PC-9 (cell line): Measurements from ENCODE around the gene PPM1G.

Source experiments
- EZH2 ChIP-seq: fragments of 200-600 bp; sonication (generic); IDR thresholded peaks from 2 replicates; pipeline ENCODE4 v1.8.0; 2017; ENCODE audit warnings: antibody characterized with exemption, low read depth
- TF ChIP-seq, protein P1 (sequence below): fragments of 200-600 bp; sonication (generic); conservative IDR thresholded peaks from 2 replicates; pipeline ENCODE4 v1.6.1; 2017; ENCODE audit warnings: mixed run types, antibody characterized with exemption, mild to moderate bottlenecking, moderate library complexity

DNA sequence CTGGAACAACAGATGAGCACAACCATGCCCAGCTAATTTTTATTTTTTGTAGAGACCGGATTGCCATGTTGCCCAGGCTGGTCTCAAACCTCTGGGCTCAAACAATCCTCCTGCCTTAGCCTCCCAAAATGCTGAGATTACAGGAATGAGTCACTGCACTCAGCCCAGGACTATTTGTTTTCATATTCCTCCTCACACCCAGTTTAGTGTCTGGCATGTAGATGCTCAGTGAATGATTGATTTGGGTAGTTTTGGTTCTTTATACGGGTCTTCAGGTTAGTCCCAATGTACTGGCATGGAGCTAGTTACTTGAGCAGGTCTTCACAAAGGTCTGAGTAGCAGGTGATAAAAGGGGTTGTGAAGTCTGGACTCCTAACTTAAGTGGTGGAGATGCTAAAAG, 45.5 kb downstream of the PPM1G start:
- TF ChIP-seq, protein P1, sequence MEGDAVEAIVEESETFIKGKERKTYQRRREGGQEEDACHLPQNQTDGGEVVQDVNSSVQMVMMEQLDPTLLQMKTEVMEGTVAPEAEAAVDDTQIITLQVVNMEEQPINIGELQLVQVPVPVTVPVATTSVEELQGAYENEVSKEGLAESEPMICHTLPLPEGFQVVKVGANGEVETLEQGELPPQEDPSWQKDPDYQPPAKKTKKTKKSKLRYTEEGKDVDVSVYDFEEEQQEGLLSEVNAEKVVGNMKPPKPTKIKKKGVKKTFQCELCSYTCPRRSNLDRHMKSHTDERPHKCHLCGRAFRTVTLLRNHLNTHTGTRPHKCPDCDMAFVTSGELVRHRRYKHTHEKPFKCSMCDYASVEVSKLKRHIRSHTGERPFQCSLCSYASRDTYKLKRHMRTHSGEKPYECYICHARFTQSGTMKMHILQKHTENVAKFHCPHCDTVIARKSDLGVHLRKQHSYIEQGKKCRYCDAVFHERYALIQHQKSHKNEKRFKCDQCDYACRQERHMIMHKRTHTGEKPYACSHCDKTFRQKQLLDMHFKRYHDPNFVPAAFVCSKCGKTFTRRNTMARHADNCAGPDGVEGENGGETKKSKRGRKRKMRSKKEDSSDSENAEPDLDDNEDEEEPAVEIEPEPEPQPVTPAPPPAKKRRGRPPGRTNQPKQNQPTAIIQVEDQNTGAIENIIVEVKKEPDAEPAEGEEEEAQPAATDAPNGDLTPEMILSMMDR, result no peak
- no peak for TF ChIP-seq EZH2
